MCF 10A (cell line): ENCODE measurements around the gene OR10AD1. TPM values are rescaled to one million over a fixed set of nuclear protein-coding genes. Genes with fewer than 3 reads are reported as not detected.

ENCODE experiments used
- BruUV-seq: library from RNA; stranded (reverse); fragments of 400-500 nt; replicated peaks from 2 replicates; lab custom pipeline; 2021; lab: Mats Ljungman, UMichigan
- CTCF ChIA-PET: fragments of 300-600 bp; sonication (Branson Sonifier 250); formaldehyde crosslinking; extraction: SDS; loops from one replicate; lab custom pipeline; 2021; ENCODE audit warnings: antibody characterized with exemption, inconsistent platforms; lab: Yijun Ruan, JAX
- POLR2A ChIA-PET: fragments of 300-600, 350-650 bp; sonication (Branson Sonifier 250); formaldehyde crosslinking; extraction: SDS; loops from one replicate; lab custom pipeline; 2020; ENCODE audit warnings: antibody characterized with exemption, inconsistent platforms; lab: Yijun Ruan, JAX
- DNase-seq: peaks from one replicate; pipeline ENCODE4 v3.0.0-alpha.2; 2018; ENCODE audit not compliant: unreplicated experiment
- H3K27ac Mint-ChIP-seq: one replicate; pipeline ENCODE4 v1.8.0; 2022; ENCODE audit warnings: mild to moderate bottlenecking, low read depth, mixed read lengths; ENCODE audit not compliant: unreplicated experiment
- H3K27me3 Mint-ChIP-seq: one replicate; pipeline ENCODE4 v1.8.0; 2022; ENCODE audit warnings: mixed read lengths; ENCODE audit not compliant: insufficient read depth, unreplicated experiment
- H3K36me3 Mint-ChIP-seq: one replicate; pipeline ENCODE4 v1.8.0; 2022; ENCODE audit warnings: mild to moderate bottlenecking, moderate library complexity, mixed read lengths; ENCODE audit not compliant: insufficient read depth, unreplicated experiment
- H3K4me1 Mint-ChIP-seq: one replicate; pipeline ENCODE4 v1.8.0; 2022; ENCODE audit warnings: mixed read lengths; ENCODE audit not compliant: insufficient read depth, unreplicated experiment
- H3K4me3 Mint-ChIP-seq: one replicate; pipeline ENCODE4 v1.8.0; 2022; ENCODE audit warnings: mild to moderate bottlenecking, moderate library complexity, mixed read lengths; ENCODE audit not compliant: unreplicated experiment
- H3K9me3 Mint-ChIP-seq: one replicate; pipeline ENCODE4 v1.8.0; 2022; ENCODE audit warnings: mixed read lengths; ENCODE audit not compliant: unreplicated experiment
- intact Hi-C: fragments of 100-400 bp; cut with micrococcal nuclease; formaldehyde crosslinking; loops from 2 replicates; pipeline ENCODE4 v1.14.1; 2022
- total RNA-seq: library from RNA; stranded (reverse); gene quantifications from 2 replicates; pipeline ENCODE4 v1.2.3, GENCODE V29; 2022
- TF ChIP-seq, protein P1 (sequence below): fragments of 200-600 bp; IDR thresholded peaks from one replicate; pipeline ENCODE4 v1.8.0; 2022; ENCODE audit warnings: antibody characterized with exemption, mild to moderate bottlenecking; ENCODE audit not compliant: unreplicated experiment

The OR10AD1 gene
- total RNA-seq, 1 experiment from 2014 or later, result not detected

GRCh38 chr12:48183876-48184548, 19.1 kb downstream of the OR10AD1 start:
- TF ChIP-seq, protein P1, sequence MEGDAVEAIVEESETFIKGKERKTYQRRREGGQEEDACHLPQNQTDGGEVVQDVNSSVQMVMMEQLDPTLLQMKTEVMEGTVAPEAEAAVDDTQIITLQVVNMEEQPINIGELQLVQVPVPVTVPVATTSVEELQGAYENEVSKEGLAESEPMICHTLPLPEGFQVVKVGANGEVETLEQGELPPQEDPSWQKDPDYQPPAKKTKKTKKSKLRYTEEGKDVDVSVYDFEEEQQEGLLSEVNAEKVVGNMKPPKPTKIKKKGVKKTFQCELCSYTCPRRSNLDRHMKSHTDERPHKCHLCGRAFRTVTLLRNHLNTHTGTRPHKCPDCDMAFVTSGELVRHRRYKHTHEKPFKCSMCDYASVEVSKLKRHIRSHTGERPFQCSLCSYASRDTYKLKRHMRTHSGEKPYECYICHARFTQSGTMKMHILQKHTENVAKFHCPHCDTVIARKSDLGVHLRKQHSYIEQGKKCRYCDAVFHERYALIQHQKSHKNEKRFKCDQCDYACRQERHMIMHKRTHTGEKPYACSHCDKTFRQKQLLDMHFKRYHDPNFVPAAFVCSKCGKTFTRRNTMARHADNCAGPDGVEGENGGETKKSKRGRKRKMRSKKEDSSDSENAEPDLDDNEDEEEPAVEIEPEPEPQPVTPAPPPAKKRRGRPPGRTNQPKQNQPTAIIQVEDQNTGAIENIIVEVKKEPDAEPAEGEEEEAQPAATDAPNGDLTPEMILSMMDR, result no peak
- DNase-seq, result no peak
- H3K36me3 Mint-ChIP-seq, result no peaks in the 10 kb centered on the region
- intact Hi-C loops, result no loop called here
- ChIA-PET POLR2A (no interaction called here), CTCF (no interaction called here)
- peaks cover 5% of the 10 kb centered on the region for H3K4me1 Mint-ChIP-seq
- H3K9me3 Mint-ChIP-seq, result no peaks in the 10 kb centered on the region
- peak overlapping the region; percentile 70 for H3K4me3 Mint-ChIP-seq
- peaks cover 73% of the 10 kb centered on the region for H3K27me3 Mint-ChIP-seq
- BruUV-seq, result no TSS peak
- no peak overlapping the region for H3K27ac Mint-ChIP-seq

- H3K9me3 Mint-ChIP-seq, result no peaks in the 10 kb centered on the region
- no peak within 1 kb of the TSS for H3K27ac Mint-ChIP-seq
- intact Hi-C loops, result no loop called here
- no peaks in the 10 kb centered on the region for H3K36me3 Mint-ChIP-seq
- BruUV-seq, result no TSS peak
- H3K4me3 Mint-ChIP-seq, result peak within 1 kb of the TSS; percentile 70
- H3K4me1 Mint-ChIP-seq, result peaks cover 5% of the 10 kb centered on the region
- no peak for DNase-seq
- TF ChIP-seq, protein P1, result no peak
- ChIA-PET POLR2A (interaction anchor here (0.6 kb wide), 1 partner anchor 354 kb away, joined by 3 read pairs; no protein-coding TSS in a partner anchor), CTCF (interaction anchor here (0.8 to 1.2 kb wide), 2 partner anchors 11 to 18 kb away, joined by 3 to 10 read pairs; no protein-coding TSS in a partner anchor)
- H3K27me3 Mint-ChIP-seq, result peaks cover 80% of the 10 kb centered on the region
Measured at GRCh38 chr12:48183091-48183875, 19.8 kb downstream of the OR10AD1 start, which contains the start of gene CCDC184. Gene CCDC184, plus strand, starts transcription at chr12:48183644. Its CDS starts 479 bp downstream, at chr12:48184123.

- ChIA-PET POLR2A (no interaction called here), CTCF (interaction anchor here (0.6 to 1.2 kb wide), 4 partner anchors 11 to 94 kb away, joined by 3 to 10 read pairs (median 4); no protein-coding TSS in a partner anchor)
- Mint-ChIP-seq H3K4me1 (peaks cover 5% of the 10 kb centered on the region), H3K36me3 (no peaks in the 10 kb centered on the region), H3K9me3 (no peaks in the 10 kb centered on the region), H3K4me3 (peak overlapping the region; percentile 70), H3K27ac (no peak overlapping the region), H3K27me3 (peaks cover 87% of the 10 kb centered on the region)
- intact Hi-C loops, result no loop called here
- no peak for DNase-seq
- TF ChIP-seq, protein P1, result no peak
- BruUV-seq, result no TSS peak
Measured at GRCh38 chr12:48182631-48183030, 20.5 kb downstream of the OR10AD1 start.
